Endothelial cell of umbilical vein (primary cell): Measurements from ENCODE around the gene CDC42BPG. TPM values are rescaled to one million over a fixed set of nuclear protein-coding genes. Genes with fewer than 3 reads are reported as not detected.

ENCODE experiments used
- BruUV-seq: library from RNA; stranded (reverse); fragments of 400-500 nt; replicated peaks from 2 replicates; lab custom pipeline; 2021; lab: Mats Ljungman, UMichigan
- CTCF ChIA-PET: fragments of 300-600, 350-600 bp; sonication (Branson Sonifier 250); formaldehyde crosslinking; loops from one replicate; lab custom pipeline; 2021; ENCODE audit warnings: antibody characterized with exemption, inconsistent platforms; lab: Charles Lee
- POLR2A ChIA-PET: fragments of 300-600, 350-600 bp; sonication (Branson Sonifier 250); formaldehyde crosslinking; loops from one replicate; lab custom pipeline; 2021; ENCODE audit warnings: antibody characterized with exemption, inconsistent platforms; lab: Charles Lee
- DNase-seq: peaks from one replicate; pipeline ENCODE4 v3.0.0-alpha.2; 2011; ENCODE audit warnings: low read depth, low spot score
- FAIRE-seq: peaks from 2 replicates; lab custom pipeline; 2011; peaks lifted over from hg19 to GRCh38; lab: Jason Lieb, UNC
- H2AFZ ChIP-seq: 2 replicates; pipeline ENCODE4 v1.6.0; 2012; ENCODE audit warnings: low read depth, low read length, control low read depth, inconsistent platforms
- H3K27ac ChIP-seq: 2 replicates; pipeline ENCODE4 v1.5.1; 2011; ENCODE audit warnings: low read depth, mild to moderate bottlenecking, control low read depth, low read length, moderate library complexity; ENCODE audit not compliant: insufficient read depth
- H3K27me3 ChIP-seq, 2 experiments: 2 replicates each; pipeline versions ENCODE4 v1.6.0 to v1.6.1; 2011; ENCODE audit warnings: low read length in 2 of 2, mixed read lengths in 1 of 2; ENCODE audit not compliant: control insufficient read depth in 2 of 2, insufficient read depth in 2 of 2
- H3K36me3 ChIP-seq, 2 experiments: 2 replicates in 1 of 2; 3 replicates in 1 of 2; pipeline ENCODE4 v1.5.1; 2011; ENCODE audit warnings: low read length in 2 of 2, mild to moderate bottlenecking in 1 of 2, moderate library complexity in 1 of 2; ENCODE audit not compliant: control insufficient read depth in 2 of 2, insufficient read depth in 2 of 2; ENCODE audit errors: extremely low read depth in 1 of 2
- H3K4me1 ChIP-seq: 3 replicates; pipeline ENCODE4 v1.5.1; 2011; ENCODE audit warnings: mild to moderate bottlenecking, low read length; ENCODE audit not compliant: control insufficient read depth, insufficient read depth; ENCODE audit errors: extremely low read depth
- H3K4me2 ChIP-seq: 2 replicates; pipeline ENCODE4 v1.6.1; 2011; ENCODE audit warnings: low read length, control low read depth, mixed read lengths; ENCODE audit not compliant: insufficient read depth
- H3K4me3 ChIP-seq, 3 experiments: fragments of 200-600 bp in 1 of 3; sonication (generic), shearing (Covaris generic) in 1 of 3; replicated peaks in 1 of 3; 2 replicates each; pipeline ENCODE4 v1.5.1; 2011 to 2016; ENCODE audit warnings: control low read depth in 3 of 3, low read length in 3 of 3, mild to moderate bottlenecking in 2 of 3, inconsistent platforms in 1 of 3, low read depth in 1 of 3, moderate library complexity in 1 of 3; ENCODE audit not compliant: insufficient read depth in 1 of 3
- H3K79me2 ChIP-seq: 2 replicates; pipeline ENCODE4 v1.6.0; 2012; ENCODE audit warnings: low read length, inconsistent platforms; ENCODE audit not compliant: control insufficient read depth, insufficient read depth
- H3K9ac ChIP-seq: replicated peaks from 2 replicates; pipeline ENCODE3; 2011; ENCODE audit warnings: low read length, control low read depth; ENCODE audit not compliant: insufficient read depth; ENCODE audit errors: extremely low read depth
- H3K9me1 ChIP-seq: replicated peaks from 3 replicates; pipeline ENCODE4 v1.6.0; 2011; ENCODE audit warnings: mild to moderate bottlenecking, low read length; ENCODE audit not compliant: control insufficient read depth, insufficient read depth; ENCODE audit errors: extremely low read depth
- H3K9me3 ChIP-seq: replicated peaks from 2 replicates; pipeline ENCODE4 v1.5.1; 2012; ENCODE audit warnings: low read length, inconsistent platforms; ENCODE audit not compliant: control insufficient read depth, insufficient read depth
- H4K20me1 ChIP-seq: replicated peaks from 2 replicates; pipeline ENCODE3; 2011; ENCODE audit warnings: mild to moderate bottlenecking, low read length; ENCODE audit not compliant: control insufficient read depth, insufficient read depth; ENCODE audit errors: extremely low read depth
- EZH2 ChIP-seq: IDR thresholded peaks from 2 replicates; pipeline ENCODE4 v1.6.1; 2012; ENCODE audit warnings: borderline replicate concordance, low read depth, mild to moderate bottlenecking, moderate library complexity, low read length, inconsistent platforms; ENCODE audit not compliant: severe bottlenecking
- FOS ChIP-seq: IDR thresholded peaks from 2 replicates; pipeline ENCODE4 v1.6.1; 2011; ENCODE audit warnings: mild to moderate bottlenecking, low read length, moderate library complexity, borderline replicate concordance; ENCODE audit not compliant: insufficient read depth
- GATA2 ChIP-seq: IDR thresholded peaks from 2 replicates; pipeline ENCODE4 v1.7.0; 2011; ENCODE audit warnings: low read depth, mild to moderate bottlenecking, moderate library complexity, mixed read lengths, low read length; ENCODE audit not compliant: insufficient read length, insufficient read depth
- JUN ChIP-seq: IDR thresholded peaks from 2 replicates; pipeline ENCODE4 v1.6.1; 2011; ENCODE audit warnings: borderline replicate concordance, low read depth; ENCODE audit not compliant: insufficient read length, insufficient read depth
- MAX ChIP-seq: IDR thresholded peaks from 2 replicates; pipeline ENCODE4 v1.6.1; 2011; ENCODE audit not compliant: insufficient read depth, insufficient read length
- MYC ChIP-seq: IDR thresholded peaks from one replicate; pipeline ENCODE4 v1.6.1; 2011; ENCODE audit warnings: mild to moderate bottlenecking, low read depth, low read length
- POLR2A ChIP-seq: IDR thresholded peaks from 2 replicates; pipeline ENCODE4 v1.6.1; 2012; ENCODE audit warnings: low read depth, mild to moderate bottlenecking, control low read depth, low read length
- POLR2AphosphoS5 ChIP-seq: IDR thresholded peaks from 2 replicates; pipeline ENCODE4 v1.6.1; 2012; ENCODE audit warnings: low read depth, mild to moderate bottlenecking, control low read depth, low read length, moderate library complexity; ENCODE audit not compliant: insufficient read depth
- dilution Hi-C: fragments of 300-500 bp; cut with MboI; formaldehyde crosslinking; loops from one replicate; pipeline ENCODE4 v1.15.0; 2019; ENCODE audit warnings: low sequenced_read_pairs; ENCODE audit not compliant: extremely low pct_ligation_motif_present
- intact Hi-C: fragments of 100-400 bp; cut with micrococcal nuclease; formaldehyde crosslinking; loops from one replicate; pipeline ENCODE4 v1.10.0; 2022
- polyA plus RNA-seq, 4 experiments: library from polyadenylated mRNA; depleted of rRNA in 3 of 4; stranded (reverse) in 3 of 4; unstranded in 1 of 4; fragments of >200 nt; gene quantifications; 2 replicates each; pipeline versions ENCODE4 v1.2.1 to v1.2.3, GENCODE V29; 2011 to 2012; ENCODE audit warnings: missing spikeins in 1 of 4
- total RNA-seq: library from RNA; stranded (reverse); gene quantifications from 2 replicates; pipeline ENCODE4 v1.2.3, GENCODE V29; 2021
- TF ChIP-seq, protein P1 (sequence below), 2 donors: IDR thresholded peaks; 1 replicate in 1 of 2; 2 replicates in 1 of 2; pipeline ENCODE4 v1.5.1; 2011; ENCODE audit warnings: low read length in 2 of 2, mild to moderate bottlenecking in 2 of 2, moderate library complexity in 2 of 2, control low read depth in 1 of 2, inconsistent platforms in 1 of 2, low read depth in 1 of 2; ENCODE audit not compliant: insufficient read depth in 1 of 2; ENCODE audit errors: extremely low read depth in 1 of 2

CDC42BPG gene
- total and polyA plus RNA-seq, 2 donors (not counting 3 experiments of a cell fraction or from before 2014, with no cell fraction given): 0.19 to 0.42 TPM

- FAIRE-seq (no peak), DNase-seq (no peak)
- no peak overlapping the region for H3K9ac ChIP-seq
- no peak overlapping the region for H3K4me3 ChIP-seq
- POLR2A ChIA-PET: interaction anchor here (0.7 kb wide), 1 partner anchor 14 kb away, joined by 3 read pairs; no protein-coding TSS in a partner anchor
- H3K79me2 ChIP-seq: peaks cover 78% of the 10 kb centered on the region
- TF ChIP-seq POLR2A (no peak), POLR2AphosphoS5 (no peak), EZH2 (no peak), MYC (no peak), FOS (no peak), MAX (no peak), JUN (no peak), GATA2 (no peak)
- TF ChIP-seq, protein P1, sequence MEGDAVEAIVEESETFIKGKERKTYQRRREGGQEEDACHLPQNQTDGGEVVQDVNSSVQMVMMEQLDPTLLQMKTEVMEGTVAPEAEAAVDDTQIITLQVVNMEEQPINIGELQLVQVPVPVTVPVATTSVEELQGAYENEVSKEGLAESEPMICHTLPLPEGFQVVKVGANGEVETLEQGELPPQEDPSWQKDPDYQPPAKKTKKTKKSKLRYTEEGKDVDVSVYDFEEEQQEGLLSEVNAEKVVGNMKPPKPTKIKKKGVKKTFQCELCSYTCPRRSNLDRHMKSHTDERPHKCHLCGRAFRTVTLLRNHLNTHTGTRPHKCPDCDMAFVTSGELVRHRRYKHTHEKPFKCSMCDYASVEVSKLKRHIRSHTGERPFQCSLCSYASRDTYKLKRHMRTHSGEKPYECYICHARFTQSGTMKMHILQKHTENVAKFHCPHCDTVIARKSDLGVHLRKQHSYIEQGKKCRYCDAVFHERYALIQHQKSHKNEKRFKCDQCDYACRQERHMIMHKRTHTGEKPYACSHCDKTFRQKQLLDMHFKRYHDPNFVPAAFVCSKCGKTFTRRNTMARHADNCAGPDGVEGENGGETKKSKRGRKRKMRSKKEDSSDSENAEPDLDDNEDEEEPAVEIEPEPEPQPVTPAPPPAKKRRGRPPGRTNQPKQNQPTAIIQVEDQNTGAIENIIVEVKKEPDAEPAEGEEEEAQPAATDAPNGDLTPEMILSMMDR (IDR thresholded peaks at IDR 0.05; ENCODE audit: extremely low read depth in 1 of 2, insufficient read depth in 1 of 2, low read depth in 1 of 2, low read length in 2 of 2): no peak
- no peak overlapping the region for H2AFZ ChIP-seq
- H3K4me2 ChIP-seq: no peak overlapping the region
- intact Hi-C loops: no loop called here
- no peaks in the 10 kb centered on the region for H3K9me1 ChIP-seq
- no peaks in the 10 kb centered on the region for H3K27me3 ChIP-seq
- no peaks in the 10 kb centered on the region for H4K20me1 ChIP-seq
- H3K4me1 ChIP-seq: peaks cover 36% of the 10 kb centered on the region
- no TSS peak for BruUV-seq
- CTCF ChIA-PET: interaction anchor here (1.2 to 1.9 kb wide), 2 partner anchors 8 to 25 kb away, joined by 6 to 7 read pairs; no protein-coding TSS in a partner anchor
- no peaks in the 10 kb centered on the region for H3K9me3 ChIP-seq
- no peak overlapping the region for H3K27ac ChIP-seq
- dilution Hi-C loops: no loop called here
- peaks cover 0 to 14% of the 10 kb centered on the region in 2 experiments for H3K36me3 ChIP-seq
Measured at GRCh38 chr11:64862987-64863390, 18.5 kb upstream of the CDC42BPG start.
